ENCODE results near the gene TNS3. TPM values are rescaled to one million over a fixed set of nuclear protein-coding genes. Genes with fewer than 3 reads are reported as not detected.
A peak's percentile ranks its signal among the peaks of the same experiment; 100 is the strongest.

Gene TNS3
- polyA plus RNA-seq, 3 donors, result 5.2 to 30.3 (median 7.9) TPM

DNA sequence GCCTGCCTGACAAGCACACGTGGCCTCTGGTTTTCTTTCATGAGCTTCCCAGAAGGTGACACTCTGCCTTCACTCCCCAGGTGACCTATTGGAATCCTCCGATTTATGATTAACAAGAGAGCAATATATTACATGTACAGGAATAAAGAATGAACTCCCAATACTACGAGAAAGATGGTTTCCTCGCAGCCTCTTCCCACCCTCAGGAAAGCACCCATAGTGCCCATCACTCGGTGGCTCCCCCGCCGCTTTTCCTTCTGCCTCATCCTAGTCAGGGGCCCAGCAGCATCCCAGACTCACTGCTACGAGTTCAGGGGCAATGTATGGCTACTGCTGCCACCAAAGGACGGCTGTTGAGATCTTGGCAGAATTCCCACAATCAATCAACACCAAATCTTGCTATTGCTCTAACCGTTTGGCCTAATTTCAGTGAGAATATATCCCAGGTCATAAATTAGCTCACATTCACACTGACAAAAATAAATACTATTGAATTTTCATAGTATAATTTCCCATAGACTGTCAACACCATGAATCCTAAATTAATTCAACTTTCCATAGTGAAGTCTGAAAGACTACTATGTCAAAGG, 196.3 kb downstream of the TNS3 start:
- intact Hi-C loops (cut with micrococcal nuclease), result no loop called here
- Mint-ChIP-seq H3K4me3 (no peak overlapping the region), H3K27ac (no peak overlapping the region), H3K4me1 (peaks cover 2% of the 10 kb centered on the region), H3K9me3 (peaks cover 4 to 17% (median 10%) of the 10 kb centered on the region in 7 donors), H3K36me3 (peaks cover 76 to 82% of the 10 kb centered on the region in 2 donors), H3K27me3 (ENCODE audit: low read depth in 3 of 3) (peaks cover 0 to 3% (median 0%) of the 10 kb centered on the region in 3 donors)
- Histone ChIP-seq H3K9ac (ENCODE audit: insufficient read depth, low read length, poor library complexity, severe bottlenecking) (no peak overlapping the region), H3K4me2 (replicated peaks; ENCODE audit: extremely low read depth, low read length, poor library complexity, severe bottlenecking) (no peak overlapping the region), H3K79me2 (ENCODE audit: insufficient read depth, low read length) (peaks cover 9% of the 10 kb centered on the region), H3K36me3 (replicated peaks in 1 of 2; ENCODE audit: control insufficient read depth in 1 of 2, insufficient read depth in 2 of 2, low read length in 2 of 2) (peaks cover 55 to 91% of the 10 kb centered on the region in 2 donors), H3K27me3 (ENCODE audit: control insufficient read depth in 2 of 2, insufficient read depth in 2 of 2, low read length in 2 of 2) (no peaks in the 10 kb centered on the region), H2AFZ (ENCODE audit: insufficient read depth, low read depth, low read length, poor library complexity, severe bottlenecking) (no peak overlapping the region), H3K4me1 (ENCODE audit: control insufficient read depth in 1 of 2, insufficient read depth in 2 of 2, low read length in 2 of 2) (no peaks in the 10 kb centered on the region), H3K27ac (ENCODE audit: low read depth in 1 of 2, low read length in 2 of 2) (no peak overlapping the region), H4K20me1 (ENCODE audit: insufficient read depth, low read length) (peaks cover 75% of the 10 kb centered on the region), H3K9me3 (replicated peaks in 1 of 2; ENCODE audit: control insufficient read depth in 1 of 2, insufficient read depth in 1 of 2, low read length in 2 of 2) (peaks cover 14 to 18% of the 10 kb centered on the region in 2 donors), H3K4me3 (replicated peaks in 1 of 3; ENCODE audit: low read depth in 2 of 3, low read length in 3 of 3) (no peak overlapping the region)
- no peak for TF ChIP-seq CTCF (IDR thresholded peaks at IDR 0.05)
- WGBS (ENCODE audit: insufficient coverage), result 98% methylated on average over 6 of the region's 10 CpGs
- no peak for DNase-seq

DNA sequence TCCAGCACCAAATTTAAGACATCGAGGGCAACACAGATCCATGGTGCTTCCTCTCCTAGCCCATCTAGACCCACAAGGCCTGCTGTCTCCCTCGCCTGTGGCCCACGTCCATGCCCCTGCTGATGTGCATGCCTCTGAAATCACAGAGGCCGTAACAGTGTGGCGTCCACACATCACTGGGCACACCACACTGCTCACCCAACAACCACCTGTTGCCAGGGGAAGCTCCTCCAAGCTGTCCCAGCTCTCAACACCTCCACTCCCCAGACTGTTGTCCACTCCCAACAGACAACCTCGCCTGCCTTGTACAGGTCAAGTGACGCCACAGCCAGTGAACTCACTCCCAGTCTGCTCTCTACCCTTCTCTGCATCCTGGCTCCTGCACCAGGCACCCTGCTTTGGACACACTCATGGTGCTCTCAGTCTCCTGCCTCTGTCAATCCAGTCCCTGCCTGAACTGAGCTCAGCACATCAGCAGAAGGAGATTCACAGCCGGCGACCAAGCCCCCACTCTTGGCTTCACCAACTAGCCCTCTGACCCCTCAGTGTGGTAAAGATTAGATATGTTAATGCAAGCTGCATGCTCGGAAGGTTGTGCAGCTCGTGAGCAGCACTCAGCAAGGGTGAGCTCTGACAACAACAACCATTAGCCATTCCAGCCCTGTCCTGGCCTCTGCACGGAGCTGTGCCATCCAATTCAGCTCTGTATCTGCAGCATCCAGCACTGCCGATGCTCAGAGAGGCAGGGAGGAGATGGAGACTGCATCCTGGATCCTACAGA, 197.0 kb downstream of the TNS3 start:
- peaks cover 4 to 16% (median 9%) of the 10 kb centered on the region in 7 donors for H3K9me3 Mint-ChIP-seq
- Histone ChIP-seq H3K36me3 (replicated peaks in 1 of 2; ENCODE audit: control insufficient read depth in 1 of 2, insufficient read depth in 2 of 2, low read length in 2 of 2) (peaks cover 55 to 91% of the 10 kb centered on the region in 2 donors), H3K9me3 (replicated peaks in 1 of 2; ENCODE audit: control insufficient read depth in 1 of 2, insufficient read depth in 1 of 2, low read length in 2 of 2) (peaks cover 11 to 13% of the 10 kb centered on the region in 2 donors), H3K4me2 (replicated peaks; ENCODE audit: extremely low read depth, low read length, poor library complexity, severe bottlenecking) (no peak overlapping the region), H3K4me1 (ENCODE audit: control insufficient read depth in 1 of 2, insufficient read depth in 2 of 2, low read length in 2 of 2) (no peaks in the 10 kb centered on the region), H2AFZ (ENCODE audit: insufficient read depth, low read depth, low read length, poor library complexity, severe bottlenecking) (no peak overlapping the region), H3K27me3 (ENCODE audit: control insufficient read depth in 2 of 2, insufficient read depth in 2 of 2, low read length in 2 of 2) (no peaks in the 10 kb centered on the region), H3K79me2 (ENCODE audit: insufficient read depth, low read length) (peaks cover 9% of the 10 kb centered on the region), H3K9ac (ENCODE audit: insufficient read depth, low read length, poor library complexity, severe bottlenecking) (no peak overlapping the region), H3K4me3 (replicated peaks in 1 of 3; ENCODE audit: low read depth in 2 of 3, low read length in 3 of 3) (no peak overlapping the region), H4K20me1 (ENCODE audit: insufficient read depth, low read length) (peaks cover 82% of the 10 kb centered on the region), H3K27ac (ENCODE audit: low read depth in 1 of 2, low read length in 2 of 2) (no peak overlapping the region)
- H3K4me3 Mint-ChIP-seq, result no peak overlapping the region
- intact Hi-C loops (cut with micrococcal nuclease), result no loop called here
- DNase-seq, result no peak
- peaks cover 0 to 3% (median 0%) of the 10 kb centered on the region in 3 donors for H3K27me3 Mint-ChIP-seq (ENCODE audit: low read depth in 3 of 3)
- peak overlapping the region in 3 of 7 donors; percentile 6 to 31 (median 11) for H3K27ac Mint-ChIP-seq
- no peak for TF ChIP-seq CTCF (IDR thresholded peaks at IDR 0.05)
- H3K4me1 Mint-ChIP-seq, result peaks cover 2% of the 10 kb centered on the region
- H3K36me3 Mint-ChIP-seq, result peaks cover 76 to 81% of the 10 kb centered on the region in 2 donors
- 97% methylated on average over 12 of the region's 13 CpGs for WGBS (ENCODE audit: insufficient coverage)

All from CD14-positive monocyte (primary cell).